ENCODE results near the gene VSTM2B. TPM values are rescaled to one million over a fixed set of nuclear protein-coding genes. Genes with fewer than 3 reads are reported as not detected.

VSTM2B gene
- polyA plus RNA-seq, 1 experiment, result not detected

DNA sequence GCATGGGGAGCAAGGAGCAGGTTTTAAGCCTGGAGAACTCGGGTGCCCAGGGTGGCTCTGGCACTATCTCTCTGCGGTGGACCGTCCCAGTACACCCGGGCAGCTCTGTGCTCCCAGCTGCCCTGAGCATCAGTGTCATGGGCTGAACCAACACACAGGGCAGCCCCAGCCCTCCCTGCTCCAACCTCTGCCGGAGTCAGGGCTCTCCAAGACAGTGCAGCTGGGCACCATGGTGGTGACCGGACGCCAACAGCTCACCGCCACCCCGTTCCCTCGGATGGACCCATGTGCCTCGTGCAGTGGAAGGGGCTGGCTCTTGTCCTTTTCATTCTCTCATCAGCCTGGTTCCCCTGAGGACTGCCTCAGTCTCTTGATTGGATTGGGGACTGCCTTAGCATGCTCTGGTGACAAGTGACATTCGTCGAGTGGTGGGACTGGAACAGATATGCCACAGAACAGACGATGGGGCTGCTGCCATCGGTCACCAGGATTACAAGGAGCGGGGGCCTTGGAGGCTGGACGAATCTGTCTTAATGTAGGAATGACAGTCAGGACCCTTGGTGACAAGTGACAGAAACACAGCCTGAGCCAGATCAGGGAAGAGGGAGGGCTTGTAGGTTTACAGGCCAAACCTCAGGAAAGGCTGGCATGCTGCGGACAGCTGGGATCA is 25.7 kb upstream of the VSTM2B start:
- Histone ChIP-seq H3K27ac (ENCODE audit: low read depth, low read length) (no peak overlapping the region), H3K27me3 (ENCODE audit: control insufficient read depth, insufficient read depth, low read length) (no peaks in the 10 kb centered on the region), H3K4me3 (ENCODE audit: low read depth, low read length) (no peak overlapping the region), H3K9me3 (ENCODE audit: control insufficient read depth, insufficient read depth, low read length) (peaks cover 60% of the 10 kb centered on the region)
- ChIA-PET CTCF (no interaction called here), POLR2A (no interaction called here)
- DNase-seq (ENCODE audit: low read depth, low spot score), result no peak
- TF ChIP-seq, protein P1, sequence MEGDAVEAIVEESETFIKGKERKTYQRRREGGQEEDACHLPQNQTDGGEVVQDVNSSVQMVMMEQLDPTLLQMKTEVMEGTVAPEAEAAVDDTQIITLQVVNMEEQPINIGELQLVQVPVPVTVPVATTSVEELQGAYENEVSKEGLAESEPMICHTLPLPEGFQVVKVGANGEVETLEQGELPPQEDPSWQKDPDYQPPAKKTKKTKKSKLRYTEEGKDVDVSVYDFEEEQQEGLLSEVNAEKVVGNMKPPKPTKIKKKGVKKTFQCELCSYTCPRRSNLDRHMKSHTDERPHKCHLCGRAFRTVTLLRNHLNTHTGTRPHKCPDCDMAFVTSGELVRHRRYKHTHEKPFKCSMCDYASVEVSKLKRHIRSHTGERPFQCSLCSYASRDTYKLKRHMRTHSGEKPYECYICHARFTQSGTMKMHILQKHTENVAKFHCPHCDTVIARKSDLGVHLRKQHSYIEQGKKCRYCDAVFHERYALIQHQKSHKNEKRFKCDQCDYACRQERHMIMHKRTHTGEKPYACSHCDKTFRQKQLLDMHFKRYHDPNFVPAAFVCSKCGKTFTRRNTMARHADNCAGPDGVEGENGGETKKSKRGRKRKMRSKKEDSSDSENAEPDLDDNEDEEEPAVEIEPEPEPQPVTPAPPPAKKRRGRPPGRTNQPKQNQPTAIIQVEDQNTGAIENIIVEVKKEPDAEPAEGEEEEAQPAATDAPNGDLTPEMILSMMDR (IDR thresholded peaks at IDR 0.05; ENCODE audit: low read depth, low read length), result no peak

DNA sequence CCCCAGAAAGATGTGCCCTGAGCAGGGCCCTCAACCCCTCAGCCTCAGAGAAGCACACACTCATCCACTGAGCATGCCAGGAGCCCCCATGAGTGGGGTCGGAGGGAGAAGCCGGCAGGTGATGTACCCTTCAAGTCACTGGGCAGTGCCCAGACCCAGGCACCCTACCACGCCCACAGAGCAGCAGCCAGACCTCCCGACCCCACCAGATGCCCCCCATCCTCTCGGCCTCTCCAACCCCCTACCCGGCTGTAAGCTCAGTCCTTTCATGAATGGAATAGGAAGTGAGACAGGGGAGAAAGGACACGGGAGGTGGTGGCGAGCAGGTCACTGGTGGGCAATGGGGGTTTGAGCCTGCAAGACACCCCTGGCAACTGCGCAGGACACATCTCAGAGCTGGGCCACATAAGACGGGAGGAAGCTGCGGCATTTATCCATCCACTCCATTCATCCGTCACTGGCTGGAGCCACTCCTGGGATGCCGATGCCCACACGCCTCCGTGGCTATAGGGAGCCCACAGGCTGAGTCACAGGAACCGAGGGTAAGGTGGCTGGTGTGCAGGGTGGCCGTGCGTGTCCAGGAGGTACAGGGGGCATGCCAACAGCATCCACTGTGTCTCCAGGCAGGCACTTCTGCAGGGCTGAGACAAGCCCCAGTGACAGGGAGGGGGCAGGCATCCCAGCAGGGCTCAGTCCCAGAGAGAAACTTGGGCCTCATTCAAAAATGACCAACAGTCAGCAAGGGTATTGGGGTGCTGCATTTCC is 23.8 kb upstream of the VSTM2B start:
- Histone ChIP-seq H3K27me3 (ENCODE audit: control insufficient read depth, insufficient read depth, low read length) (no peaks in the 10 kb centered on the region), H3K4me3 (ENCODE audit: low read depth, low read length) (no peak overlapping the region), H3K9me3 (ENCODE audit: control insufficient read depth, insufficient read depth, low read length) (peaks cover 63% of the 10 kb centered on the region), H3K27ac (ENCODE audit: low read depth, low read length) (no peak overlapping the region)
- CTCF ChIA-PET, result no interaction called here
- POLR2A ChIA-PET, result no interaction called here
- no peak for DNase-seq (ENCODE audit: low read depth, low spot score)
- TF ChIP-seq, protein P1 (IDR thresholded peaks at IDR 0.05; ENCODE audit: low read depth, low read length), result no peak

DNA sequence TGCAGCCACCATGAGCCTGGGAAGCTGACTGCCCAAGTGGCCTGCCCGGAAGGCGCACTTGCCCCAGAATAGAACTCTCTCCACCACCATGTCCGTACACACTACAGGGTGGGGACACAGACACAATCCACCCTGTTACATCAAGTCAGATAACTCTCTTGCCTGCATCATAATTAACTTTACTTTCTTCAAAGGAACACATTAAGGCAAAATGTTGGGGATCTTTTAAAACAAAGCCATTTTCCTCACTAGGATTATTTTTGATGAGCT is 23.3 kb upstream of the VSTM2B start:
- H3K27ac ChIP-seq (ENCODE audit: low read depth, low read length), result no peak overlapping the region
- H3K4me3 ChIP-seq (ENCODE audit: low read depth, low read length), result no peak overlapping the region
- CTCF ChIA-PET, result no interaction called here
- no peak for DNase-seq (ENCODE audit: low read depth, low spot score)
- POLR2A ChIA-PET, result no interaction called here
- H3K9me3 ChIP-seq (ENCODE audit: control insufficient read depth, insufficient read depth, low read length), result peaks cover 64% of the 10 kb centered on the region
- no peaks in the 10 kb centered on the region for H3K27me3 ChIP-seq (ENCODE audit: control insufficient read depth, insufficient read depth, low read length)
- TF ChIP-seq, protein P1 (IDR thresholded peaks at IDR 0.05; ENCODE audit: low read depth, low read length), result no peak

DNA sequence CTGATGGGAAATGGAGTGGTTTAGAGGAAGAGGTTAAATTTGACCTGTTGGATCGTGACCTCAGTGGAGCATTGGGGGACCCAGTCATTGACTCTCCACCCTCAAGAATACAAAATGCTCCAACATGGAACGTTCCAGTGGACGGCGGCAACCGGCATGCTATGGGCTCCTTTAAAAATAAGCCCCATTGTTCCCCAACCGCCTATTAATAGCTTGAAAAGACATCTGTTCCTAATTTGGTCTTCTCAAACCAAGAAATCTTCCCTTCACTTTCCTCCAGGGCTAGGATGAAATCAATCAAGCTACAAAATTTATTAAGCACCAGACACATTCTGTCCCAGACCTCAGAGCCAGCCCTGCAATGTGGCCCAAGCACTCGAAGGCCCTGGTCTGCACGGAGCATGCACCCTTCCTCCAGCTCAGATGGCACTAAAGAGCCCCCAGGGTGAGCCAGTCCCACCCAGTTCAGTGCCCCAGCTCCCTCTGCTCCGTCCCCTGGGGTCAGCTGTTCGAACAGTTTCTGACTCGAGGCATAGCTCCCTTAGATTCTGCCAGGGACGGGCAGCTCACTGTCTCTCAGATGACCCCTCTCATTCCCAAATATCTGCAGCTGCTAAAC is 22.5 kb upstream of the VSTM2B start:
- TF ChIP-seq, protein P1 (IDR thresholded peaks at IDR 0.05; ENCODE audit: low read depth, low read length), result no peak
- Histone ChIP-seq H3K9me3 (ENCODE audit: control insufficient read depth, insufficient read depth, low read length) (peaks cover 62% of the 10 kb centered on the region), H3K27ac (ENCODE audit: low read depth, low read length) (no peak overlapping the region), H3K27me3 (ENCODE audit: control insufficient read depth, insufficient read depth, low read length) (no peaks in the 10 kb centered on the region), H3K4me3 (ENCODE audit: low read depth, low read length) (no peak overlapping the region)
- ChIA-PET CTCF (no interaction called here), POLR2A (no interaction called here)
- no peak for DNase-seq (ENCODE audit: low read depth, low spot score)

DNA sequence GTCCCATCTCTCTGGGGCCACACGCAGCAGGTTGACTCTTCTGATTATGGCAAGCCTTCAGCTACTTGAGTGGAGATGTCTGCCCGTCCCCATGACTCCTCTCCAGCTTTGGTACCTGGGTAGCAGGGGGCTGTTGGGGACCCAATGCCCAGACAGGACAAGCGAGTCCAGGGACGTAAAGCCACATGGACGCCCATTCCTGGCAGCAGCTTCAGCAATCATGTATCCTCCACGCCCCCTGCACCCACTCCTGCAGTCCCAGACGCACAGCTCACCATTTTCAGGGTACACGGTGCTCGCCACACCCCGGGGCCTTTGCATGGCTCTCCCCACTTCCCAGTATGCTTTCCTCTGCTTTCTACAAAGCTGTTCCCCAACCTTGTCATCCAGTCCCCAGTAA is 22.0 kb upstream of the VSTM2B start:
- ChIA-PET POLR2A (no interaction called here), CTCF (no interaction called here)
- H3K9me3 ChIP-seq (ENCODE audit: control insufficient read depth, insufficient read depth, low read length), result peaks cover 65% of the 10 kb centered on the region
- H3K27ac ChIP-seq (ENCODE audit: low read depth, low read length), result no peak overlapping the region
- H3K27me3 ChIP-seq (ENCODE audit: control insufficient read depth, insufficient read depth, low read length), result no peaks in the 10 kb centered on the region
- DNase-seq (ENCODE audit: low read depth, low spot score), result no peak
- TF ChIP-seq, protein P1 (IDR thresholded peaks at IDR 0.05; ENCODE audit: low read depth, low read length), result no peak
- no peak overlapping the region for H3K4me3 ChIP-seq (ENCODE audit: low read depth, low read length)

Data from AG04450 (cell line).